Transverse colon (tissue), 4 donors: Measurements from ENCODE around the gene KCTD19. TPM values are rescaled to one million over a fixed set of nuclear protein-coding genes. Genes with fewer than 3 reads are reported as not detected.

Experiments used
- DNase-seq: peaks from one replicate; pipeline ENCODE4 v3.0.0-alpha.2; 2019
- H3K27ac ChIP-seq, 4 donors: fragments of 200-600 bp; sonication (generic); 2 replicates each; pipeline ENCODE4 v1.5.1; 2016 to 2018; ENCODE audit warnings: inconsistent platforms in 4 of 4
- H3K27me3 ChIP-seq: fragments of 200-600 bp; sonication (generic); 2 replicates; pipeline ENCODE4 v1.5.1; 2017; ENCODE audit warnings: inconsistent platforms
- H3K36me3 ChIP-seq, 4 donors: fragments of 200-600 bp; sonication (generic); 2 replicates each; pipeline ENCODE4 v1.5.1; 2017 to 2019; ENCODE audit warnings: inconsistent platforms in 4 of 4
- H3K4me1 ChIP-seq, 4 donors: fragments of 200-600 bp; sonication (generic); 2 replicates each; pipeline ENCODE4 v1.5.1; 2017 to 2020; ENCODE audit warnings: inconsistent platforms in 4 of 4
- H3K4me3 ChIP-seq, 4 donors: fragments of 200-600 bp; sonication (generic); 1 replicate in 1 of 4; 2 replicates in 3 of 4; pipeline versions ENCODE4 v1.5.1 to v1.6.1; 2017 to 2019; ENCODE audit warnings: inconsistent platforms in 4 of 4
- H3K9me3 ChIP-seq, 2 donors: fragments of 200-600 bp; sonication (generic); 2 replicates each; pipeline ENCODE4 v1.5.1; 2017 to 2019; ENCODE audit warnings: inconsistent platforms in 2 of 2
- CTCF ChIP-seq, 5 experiments: fragments of 200-600 bp in 3 of 5; fragments of 450-650 bp in 2 of 5; sonication (generic) in 3 of 5; IDR thresholded peaks; 1 replicate in 2 of 5; 2 replicates in 3 of 5; pipeline ENCODE4 v1.5.1; 2016 to 2017; ENCODE audit warnings: antibody characterized with exemption in 5 of 5, inconsistent platforms in 3 of 5, mild to moderate bottlenecking in 2 of 5, moderate library complexity in 1 of 5
- EP300 ChIP-seq: sonication (generic); formaldehyde crosslinking; IDR thresholded peaks from one replicate; pipeline ENCODE4 v1.6.1; 2017; ENCODE audit warnings: antibody characterized with exemption, low read depth
- POLR2A ChIP-seq: fragments of 450-650 bp; IDR thresholded peaks from one replicate; pipeline ENCODE4 v1.6.1; 2016; ENCODE audit warnings: antibody characterized with exemption, mild to moderate bottlenecking, moderate library complexity
- POLR2AphosphoS5 ChIP-seq, 3 donors: sonication (generic); formaldehyde crosslinking; IDR thresholded peaks; one replicate each; pipeline ENCODE4 v1.6.1; 2016; ENCODE audit warnings: antibody characterized with exemption in 3 of 3
- WGBS, 2 donors: methylation state at CpG; one replicate each; pipeline ENCODE4 v1.1.5; 2018; ENCODE audit warnings: low coverage in 1 of 2; 5-methylcytosine and 5-hydroxymethylcytosine counted together
- in situ Hi-C, 4 donors: fragments of 200-750 bp; cut with MboI; loops; one replicate each; pipeline versions ENCODE4 v1.15.0 to v1.15.1; 2017; ENCODE audit warnings: low sequenced_read_pairs in 3 of 4, low pct_ligation_motif_present in 1 of 4, low pct_unique_long_range_greater_than_20kb in 1 of 4
- intact Hi-C: fragments of 100-400 bp; cut with DNase I; formaldehyde crosslinking; loops from one replicate; pipeline ENCODE4 v1.15.1; 2023; ENCODE audit warnings: low total_unique reads
- total RNA-seq, 4 donors: library from RNA; depleted of rRNA; stranded (reverse); fragments of >200 nt; gene quantifications; one replicate each; pipeline ENCODE4 v1.1.0, GENCODE V29; 2016

The KCTD19 gene
- total RNA-seq, 4 donors from 2014 or later = not detected

GRCh38 chr16:67247192-67248072 is 79.1 kb downstream of the KCTD19 start, which contains the start of gene FHOD1:
Gene FHOD1, minus strand, starts transcription at chr16:67247481. Its CDS starts 71 bp downstream, at chr16:67247410.
- Histone ChIP-seq H3K27me3 (peaks cover 33% of the 10 kb centered on the region), H3K27ac (peak within 1 kb of the TSS; percentile 94 to 95 (median 94)), H3K4me3 (peak within 1 kb of the TSS; percentile 57 to 84 (median 63)), H3K4me1 (peaks cover 29 to 51% (median 45%) of the 10 kb centered on the region in 4 donors), H3K9me3 (no peaks in the 10 kb centered on the region), H3K36me3 (no peaks in the 10 kb centered on the region)
- WGBS, 2 donors = 0% methylated on average over 39 of the region's 60 CpGs; no CpG with 5 or more reads in 1 of the 2 donors
- DNase-seq = peak; percentile 100
- intact Hi-C loops = no loop called here
- no peak for TF ChIP-seq EP300
- peak; percentile 93 to 98 (median 94) for TF ChIP-seq POLR2AphosphoS5 (IDR thresholded peaks at IDR 0.05)
- peak; percentile 87 for TF ChIP-seq POLR2A
- in situ Hi-C loops = no loop called here

- WGBS, 2 donors = 1% methylated on average over 15 of the region's 26 CpGs; no CpG with 5 or more reads in 1 of the 2 donors
- intact Hi-C loops (no loop called here), in situ Hi-C loops (no loop called here)
- H3K4me1 ChIP-seq = peaks cover 33 to 58% (median 52%) of the 10 kb centered on the region in 4 donors
- H3K36me3 ChIP-seq = no peaks in the 10 kb centered on the region
- DNase-seq = peak; percentile 94
- H3K4me3 ChIP-seq = peak overlapping the region; percentile 57 to 84 (median 63)
- H3K9me3 ChIP-seq = no peaks in the 10 kb centered on the region
- H3K27ac ChIP-seq = peak overlapping the region; percentile 94 to 95 (median 94)
- H3K27me3 ChIP-seq = peaks cover 33% of the 10 kb centered on the region
- TF ChIP-seq POLR2AphosphoS5 (IDR thresholded peaks at IDR 0.05) (peak; percentile 86 to 97 (median 96)), CTCF (IDR thresholded peaks at IDR 0.05) (peak in 1 of 5 experiments; percentile 29), POLR2A (peak; percentile 95), EP300 (no peak)
Measured at GRCh38 chr16:67246756-67247191, 79.8 kb downstream of the KCTD19 start.

- Histone ChIP-seq H3K27me3 (peaks cover 33% of the 10 kb centered on the region), H3K36me3 (no peaks in the 10 kb centered on the region), H3K4me3 (peak overlapping the region; percentile 57 to 84 (median 63)), H3K4me1 (peaks cover 36 to 64% (median 57%) of the 10 kb centered on the region in 4 donors), H3K27ac (peak overlapping the region; percentile 94 to 95 (median 94)), H3K9me3 (no peaks in the 10 kb centered on the region)
- DNase-seq = peak; percentile 76
- in situ Hi-C loops (no loop called here), intact Hi-C loops (no loop called here)
- peak in 4 of 5 experiments; percentile 9 to 48 (median 30) for TF ChIP-seq CTCF (IDR thresholded peaks at IDR 0.05)
- TF ChIP-seq EP300 = no peak
- TF ChIP-seq POLR2A = no peak
- TF ChIP-seq POLR2AphosphoS5 (IDR thresholded peaks at IDR 0.05) = peak in 2 of 3 donors; percentile 47 to 51
- 0% methylated on average over 33 of the region's 48 CpGs; no CpG with 5 or more reads in 1 of the 2 donors for WGBS, 2 donors
Measured at GRCh38 chr16:67246081-67246755, 80.3 kb downstream of the KCTD19 start.

GRCh38 chr16:67245674-67246080 is 80.9 kb downstream of the KCTD19 start:
- peak overlapping the region; percentile 94 to 95 (median 94) for H3K27ac ChIP-seq
- peaks cover 39 to 69% (median 63%) of the 10 kb centered on the region in 4 donors for H3K4me1 ChIP-seq
- in situ Hi-C loops (no loop called here), intact Hi-C loops (no loop called here)
- H3K9me3 ChIP-seq = no peaks in the 10 kb centered on the region
- peaks cover 28% of the 10 kb centered on the region for H3K27me3 ChIP-seq
- TF ChIP-seq POLR2AphosphoS5 (IDR thresholded peaks at IDR 0.05) (peak in 1 of 3 donors; percentile 0), EP300 (no peak)
- 11% methylated on average over 6 of the region's 8 CpGs; no CpG with 5 or more reads in 1 of the 2 donors for WGBS, 2 donors
- peak overlapping the region; percentile 57 to 84 (median 63) for H3K4me3 ChIP-seq
- no peak for DNase-seq
- H3K36me3 ChIP-seq = no peaks in the 10 kb centered on the region
